NCI-H128 (cell line): Measurements from ENCODE around the gene EXOC4.

Experiments used
- DNase-seq: peaks from one replicate; lab custom pipeline; 2025; ENCODE audit not compliant: unreplicated experiment; lab: John Stamatoyannopoulos, UW

EXOC4 gene

GRCh38 chr7:133481676-133482075 lies 228.8 kb downstream of the EXOC4 start:
- DNase-seq, result no peak

DNA sequence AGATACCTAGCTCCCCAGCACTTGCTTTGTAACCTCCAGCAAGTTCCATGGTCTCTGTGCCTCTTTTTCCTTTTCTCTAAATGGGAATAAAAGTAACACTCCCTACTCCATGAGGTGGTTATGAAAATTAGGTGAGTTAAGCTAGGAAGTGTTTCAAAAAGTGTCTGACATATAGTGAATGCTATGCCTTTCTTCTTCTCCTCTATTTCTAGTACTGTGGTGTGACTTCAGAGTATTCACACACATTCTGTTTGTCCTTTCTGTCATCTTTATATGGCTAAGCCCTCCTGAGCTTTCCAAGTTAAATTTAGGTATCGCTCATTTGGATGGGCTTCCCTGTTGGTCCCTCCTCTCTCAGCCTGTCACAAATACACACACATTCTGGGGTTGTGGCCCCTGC lies 229.7 kb downstream of the EXOC4 start:
- DNase-seq, result no peak

DNA sequence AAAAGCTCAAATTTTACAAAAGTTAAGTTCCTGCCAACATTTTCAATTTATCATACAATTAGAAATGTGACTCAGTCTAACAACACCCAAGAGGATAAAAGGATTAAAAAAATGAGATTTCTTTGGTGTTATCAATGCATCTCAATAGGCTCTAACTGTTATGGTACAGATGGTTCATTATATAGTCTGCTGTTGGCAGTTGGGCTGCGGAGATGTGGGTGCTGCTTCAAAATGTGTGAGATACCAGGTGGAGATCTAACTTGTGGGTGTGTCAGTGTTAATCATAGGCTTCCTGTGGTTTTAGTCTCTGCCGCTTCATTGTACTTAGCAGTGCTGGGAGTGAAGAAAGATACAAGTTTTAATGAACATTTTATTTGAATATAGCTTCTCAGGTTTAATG lies 231.2 kb downstream of the EXOC4 start:
- no peak for DNase-seq

DNA sequence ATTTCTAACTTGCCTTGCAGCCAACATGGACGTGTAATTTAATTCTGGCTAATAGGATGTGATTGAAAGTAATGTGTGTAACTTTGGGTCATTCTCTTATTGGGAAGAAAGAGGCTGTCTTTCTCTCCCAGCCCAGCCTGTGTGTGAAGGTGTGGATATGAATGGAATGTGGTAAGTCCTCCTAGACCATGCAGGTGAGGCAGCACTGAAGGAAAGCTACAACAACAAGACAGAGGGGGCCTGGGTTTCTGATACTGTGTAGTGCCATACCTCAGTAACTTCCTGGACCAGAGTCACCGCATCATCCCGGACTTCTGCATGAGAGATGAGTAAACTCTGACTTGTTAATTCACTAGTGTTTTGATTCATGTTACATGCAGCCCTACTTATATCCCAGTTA lies 237.0 kb downstream of the EXOC4 start:
- DNase-seq, result no peak

GRCh38 chr7:133491201-133491691 lies 238.4 kb downstream of the EXOC4 start:
- DNase-seq, result no peak

GRCh38 chr7:133491846-133492652 lies 239.2 kb downstream of the EXOC4 start:
- no peak for DNase-seq

GRCh38 chr7:133497061-133497460 lies 244.2 kb downstream of the EXOC4 start:
- no peak for DNase-seq

DNA sequence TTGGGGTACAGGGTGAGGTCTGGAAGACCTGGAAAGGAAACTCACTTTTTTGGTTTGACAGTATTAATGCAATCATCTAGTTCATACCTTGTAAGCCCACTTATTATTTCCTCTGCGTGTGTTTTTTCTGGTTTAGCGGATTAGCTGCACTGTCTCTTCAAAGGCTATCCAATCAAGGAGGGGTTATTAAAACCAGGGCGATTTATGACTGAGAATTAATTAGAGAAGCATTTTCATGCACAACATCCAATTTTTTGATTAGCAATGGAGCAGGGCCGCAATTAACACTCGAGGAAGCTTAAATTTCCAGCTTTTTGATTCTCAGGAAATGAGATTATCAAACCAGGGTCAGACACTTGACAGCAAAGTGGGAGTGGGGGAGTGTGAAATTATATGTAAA lies 248.9 kb downstream of the EXOC4 start:
- no peak for DNase-seq

DNA sequence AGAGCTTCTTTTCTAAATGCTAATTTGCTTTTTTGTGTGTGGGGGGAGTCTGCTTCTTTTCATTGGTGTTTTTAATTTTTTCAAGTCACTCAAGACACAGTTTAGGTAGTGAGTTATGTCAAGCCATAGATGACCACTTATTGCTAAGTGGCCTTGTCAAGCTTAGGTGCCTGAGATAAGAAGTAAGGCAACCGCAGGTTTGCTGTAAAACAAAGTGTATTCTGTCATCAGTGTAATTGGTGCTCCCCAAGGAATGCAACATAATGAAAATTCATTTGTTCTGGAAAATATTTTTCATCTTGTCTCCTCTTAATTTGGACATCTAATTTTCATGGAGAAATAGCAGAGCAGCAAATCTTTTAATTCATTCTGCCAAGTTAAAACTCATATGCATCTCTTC lies 249.6 kb downstream of the EXOC4 start:
- no peak for DNase-seq

GRCh38 chr7:133502972-133503371 lies 250.1 kb downstream of the EXOC4 start:
- no peak for DNase-seq

DNA sequence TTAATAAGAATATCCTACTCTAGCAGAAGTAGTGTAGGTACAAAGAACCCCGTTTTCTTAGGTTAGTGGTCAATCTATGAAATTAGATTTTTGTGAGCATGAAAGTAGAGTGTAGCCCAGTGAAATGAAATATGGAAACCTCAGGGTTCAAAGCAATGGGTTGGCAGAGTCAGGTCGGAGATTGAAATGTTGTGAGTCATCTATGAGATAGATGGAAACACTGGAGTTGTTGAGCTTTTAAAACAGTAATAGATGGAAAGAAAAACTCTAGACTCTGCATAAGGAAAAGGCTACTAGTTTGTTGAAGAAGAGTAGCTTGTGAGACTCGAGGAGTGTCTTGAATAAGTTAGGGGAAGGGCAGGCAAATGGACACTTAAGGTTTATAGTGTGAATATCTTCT lies 251.9 kb downstream of the EXOC4 start:
- no peak for DNase-seq

DNA sequence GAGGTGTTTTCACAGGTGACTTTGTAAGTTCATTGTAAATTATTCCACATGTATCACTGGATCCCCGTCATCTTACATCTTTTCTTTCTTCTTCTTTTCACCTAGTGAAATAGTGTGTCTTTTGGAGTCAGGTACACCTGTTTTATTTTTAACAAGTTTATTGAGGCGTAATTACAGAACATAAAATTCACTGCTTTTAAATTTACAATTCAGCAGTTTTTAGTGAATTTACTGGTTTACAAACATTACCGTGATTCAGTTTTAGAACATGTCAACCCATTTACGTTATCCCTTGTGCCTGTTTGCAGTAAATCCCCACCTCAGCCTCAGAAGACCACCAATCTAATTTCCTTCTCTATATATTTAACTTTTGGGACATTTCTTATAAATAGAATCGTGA lies 256.9 kb downstream of the EXOC4 start:
- no peak for DNase-seq

DNA sequence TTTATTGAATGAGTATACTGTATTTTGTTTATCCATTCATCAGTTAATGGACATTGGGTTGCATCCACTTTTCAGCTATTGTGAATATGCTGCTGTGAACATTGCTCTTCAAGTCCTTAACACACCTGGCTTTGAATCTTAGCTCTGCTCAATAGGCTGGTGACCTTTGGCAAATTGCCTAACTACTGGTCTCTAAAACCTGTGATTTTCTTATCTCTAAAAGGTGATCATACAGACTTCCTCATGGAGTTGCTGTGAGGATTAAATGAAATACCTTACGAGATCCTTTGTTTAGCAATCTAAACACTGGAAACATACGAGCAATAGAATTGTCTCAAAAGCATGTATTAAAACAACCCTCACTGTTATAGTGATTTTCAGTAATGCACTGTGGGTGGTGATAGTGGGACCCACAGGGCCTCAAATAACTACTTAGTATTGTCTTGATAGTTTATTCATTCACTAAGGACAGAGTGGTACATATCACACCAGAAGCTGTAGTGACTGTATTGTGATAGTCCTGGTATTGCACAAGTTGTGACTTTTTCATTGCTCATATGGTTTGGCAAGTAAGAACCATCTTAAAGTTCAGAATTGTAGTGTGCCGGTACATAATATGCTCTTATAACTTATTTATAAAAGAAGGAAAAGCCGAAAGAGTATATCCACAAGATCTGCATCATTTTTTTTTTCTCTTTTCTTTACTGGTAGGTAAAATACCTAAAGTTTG lies 257.6 kb downstream of the EXOC4 start:
- DNase-seq, result no peak

GRCh38 chr7:133511252-133511651 lies 258.4 kb downstream of the EXOC4 start:
- no peak for DNase-seq

DNA sequence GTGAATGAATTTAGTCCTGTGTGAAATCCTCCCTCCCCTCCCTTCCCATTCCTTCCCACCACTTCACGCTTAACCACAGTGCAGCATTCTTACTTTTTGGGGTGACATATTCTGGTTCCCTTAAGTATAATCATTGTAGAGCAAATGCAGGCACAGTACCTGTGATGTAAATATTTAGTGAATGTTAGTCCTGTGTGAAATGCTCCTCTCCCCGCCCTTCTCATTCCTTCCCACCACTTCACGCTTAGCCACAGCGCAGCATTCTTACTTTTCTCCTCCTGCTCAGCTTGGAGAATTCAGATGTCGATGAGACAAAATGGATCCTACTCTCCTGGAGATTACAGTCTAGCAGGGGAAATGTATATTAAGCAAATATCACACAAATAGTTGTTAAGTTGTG lies 258.8 kb downstream of the EXOC4 start:
- no peak for DNase-seq

DNA sequence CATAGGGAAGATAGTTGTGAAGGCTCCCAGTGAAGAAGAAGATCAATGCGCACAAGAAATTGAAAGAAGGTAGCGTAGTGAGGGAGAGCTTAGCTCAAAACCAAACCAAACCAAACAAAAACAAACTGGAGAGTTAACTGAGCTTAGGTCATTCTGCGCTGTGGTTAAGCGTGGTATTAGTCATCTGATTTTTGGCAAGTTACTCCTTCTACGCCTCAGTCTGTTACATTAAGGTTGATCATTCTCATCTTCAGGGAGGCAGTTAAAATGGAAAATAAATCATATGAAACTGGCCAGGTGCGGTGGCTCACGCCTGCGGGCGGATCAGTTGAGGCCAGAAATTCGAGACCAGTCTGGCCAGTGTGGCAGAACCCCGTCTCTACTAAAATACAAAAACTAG lies 259.7 kb downstream of the EXOC4 start:
- DNase-seq, result no peak

DNA sequence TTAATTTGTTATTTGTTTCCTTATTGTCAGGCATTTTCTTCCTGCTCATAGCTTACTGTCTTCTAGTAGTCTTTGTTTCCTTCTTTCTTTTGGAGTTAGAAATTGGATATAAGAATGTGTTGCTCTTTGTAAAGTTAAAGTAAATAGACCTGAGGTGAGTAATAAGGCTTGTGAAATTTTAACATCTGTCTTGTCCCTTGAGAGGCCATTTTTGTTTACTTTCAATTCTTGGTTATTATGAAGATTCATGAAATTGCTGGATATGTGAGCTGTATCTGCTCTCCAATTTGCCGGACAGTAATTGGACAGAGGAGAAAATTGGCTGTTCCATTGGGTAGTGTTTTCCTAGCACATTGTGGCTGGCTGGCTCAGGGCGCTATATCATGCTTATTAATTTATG lies 260.7 kb downstream of the EXOC4 start:
- no peak for DNase-seq

DNA sequence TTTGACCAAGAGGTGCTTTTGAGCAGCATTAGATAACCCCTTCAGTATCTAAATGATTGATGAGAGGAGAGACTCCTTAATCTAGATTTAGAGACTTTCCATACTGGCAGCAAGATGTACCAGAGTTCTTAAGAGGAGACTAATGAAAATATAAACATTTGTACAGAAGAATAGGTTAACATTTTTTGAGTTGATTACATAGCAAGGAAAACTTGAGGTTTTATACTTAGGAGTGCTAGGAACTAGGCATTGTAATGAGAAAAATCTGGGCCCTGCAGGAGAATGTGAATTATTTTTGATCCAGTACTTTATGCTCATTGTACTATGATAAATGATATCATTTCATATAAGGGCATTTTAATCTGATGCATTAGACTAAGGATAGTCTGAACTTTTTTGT lies 261.7 kb downstream of the EXOC4 start:
- DNase-seq, result no peak

DNA sequence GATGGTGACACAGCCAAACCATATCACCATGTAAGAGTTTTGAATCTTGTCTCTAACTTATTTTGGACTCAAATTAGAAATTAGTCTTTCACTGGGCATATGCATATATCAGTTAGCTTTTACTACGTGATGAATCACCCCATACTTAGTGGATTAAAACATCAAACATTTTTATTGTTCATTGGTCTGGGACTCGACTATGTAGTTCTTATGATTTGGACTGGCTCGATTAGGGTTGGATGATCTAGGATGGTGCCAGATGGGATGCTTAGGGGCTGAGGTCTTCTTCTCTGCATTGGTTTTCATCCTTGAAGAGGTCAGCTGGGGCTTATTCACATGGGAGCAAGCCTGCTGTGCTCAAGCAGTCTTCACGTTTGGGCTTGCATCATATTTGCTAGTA lies 264.9 kb downstream of the EXOC4 start:
- no peak for DNase-seq

DNA sequence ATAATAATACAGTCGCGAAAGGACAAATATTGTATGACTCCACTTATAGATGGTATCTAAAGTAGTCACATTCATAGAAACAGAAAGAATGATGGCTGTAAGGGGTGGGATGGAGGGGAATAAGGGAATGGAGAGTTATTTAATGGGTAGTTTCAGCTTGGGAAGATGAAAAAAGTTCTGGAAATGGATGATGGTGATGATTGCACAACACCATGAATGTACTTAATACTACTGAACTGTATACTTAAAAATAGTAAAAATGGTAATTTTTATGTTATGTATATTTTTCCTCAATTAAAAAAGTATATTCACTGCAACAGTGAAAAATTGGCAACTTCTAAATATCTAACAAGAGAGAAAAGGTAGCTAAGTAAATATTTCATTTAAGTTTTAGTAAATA lies 265.8 kb downstream of the EXOC4 start:
- DNase-seq, result no peak

- no peak for DNase-seq
Observed at GRCh38 chr7:133520248-133520647, 267.4 kb downstream of the EXOC4 start.

DNA sequence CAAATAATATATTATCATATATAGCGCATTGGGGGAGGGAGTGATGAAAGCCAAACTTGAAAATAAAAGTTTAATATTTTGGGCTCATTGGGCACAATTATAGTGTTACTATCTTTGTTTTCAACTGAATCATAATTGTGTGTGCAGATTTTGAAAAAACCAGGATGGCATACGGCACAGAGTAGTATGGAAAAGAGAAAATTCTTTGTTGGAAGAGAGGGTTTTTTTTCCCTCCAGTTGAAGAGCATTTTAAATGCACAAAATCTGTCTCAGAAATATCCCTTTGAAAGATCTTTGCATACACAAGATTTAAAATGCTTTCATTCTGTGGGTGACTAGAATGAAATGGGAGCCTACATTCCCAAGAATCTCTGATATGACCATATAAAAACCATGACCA lies 269.6 kb downstream of the EXOC4 start:
- DNase-seq, result no peak
